A673 (cell line): ENCODE results near the gene WNK1.

ENCODE experiments used
- EZH2 ChIP-seq: fragments of 200-600 bp; sonication (generic); IDR thresholded peaks from 2 replicates; pipeline ENCODE4 v1.6.1; 2017; ENCODE audit warnings: borderline replicate concordance, low read depth, mild to moderate bottlenecking, mixed read lengths, antibody characterized with exemption, low read length; ENCODE audit not compliant: poor library complexity, severe bottlenecking
- TF ChIP-seq, protein P1 (sequence below): fragments of 300-800, 200-600 bp; sonication (generic); conservative IDR thresholded peaks from 2 replicates; pipeline ENCODE4 v1.5.1; 2017; ENCODE audit warnings: low read depth, mild to moderate bottlenecking, antibody characterized with exemption, low read length, moderate library complexity, mixed read lengths

DNA sequence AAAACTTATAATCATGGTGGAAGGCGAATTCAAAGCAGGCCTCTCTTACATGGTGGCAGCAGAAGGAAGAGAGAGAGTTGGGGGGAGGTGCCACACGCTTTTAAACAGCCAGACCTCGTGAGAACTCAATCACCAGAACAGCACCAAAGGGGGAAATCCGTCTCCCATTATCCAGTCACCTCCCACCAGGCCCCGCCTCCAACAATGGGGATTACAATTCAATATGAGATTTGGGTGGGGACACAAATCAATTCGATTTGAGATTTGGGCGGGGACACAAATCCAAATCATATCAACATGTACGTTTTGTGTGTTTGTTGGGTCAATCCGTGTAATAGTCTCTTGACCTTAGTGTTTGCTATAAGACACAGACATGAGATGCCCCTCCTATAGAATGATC is 21.8 kb upstream of the WNK1 start:
- no peak for TF ChIP-seq EZH2
- TF ChIP-seq, protein P1, sequence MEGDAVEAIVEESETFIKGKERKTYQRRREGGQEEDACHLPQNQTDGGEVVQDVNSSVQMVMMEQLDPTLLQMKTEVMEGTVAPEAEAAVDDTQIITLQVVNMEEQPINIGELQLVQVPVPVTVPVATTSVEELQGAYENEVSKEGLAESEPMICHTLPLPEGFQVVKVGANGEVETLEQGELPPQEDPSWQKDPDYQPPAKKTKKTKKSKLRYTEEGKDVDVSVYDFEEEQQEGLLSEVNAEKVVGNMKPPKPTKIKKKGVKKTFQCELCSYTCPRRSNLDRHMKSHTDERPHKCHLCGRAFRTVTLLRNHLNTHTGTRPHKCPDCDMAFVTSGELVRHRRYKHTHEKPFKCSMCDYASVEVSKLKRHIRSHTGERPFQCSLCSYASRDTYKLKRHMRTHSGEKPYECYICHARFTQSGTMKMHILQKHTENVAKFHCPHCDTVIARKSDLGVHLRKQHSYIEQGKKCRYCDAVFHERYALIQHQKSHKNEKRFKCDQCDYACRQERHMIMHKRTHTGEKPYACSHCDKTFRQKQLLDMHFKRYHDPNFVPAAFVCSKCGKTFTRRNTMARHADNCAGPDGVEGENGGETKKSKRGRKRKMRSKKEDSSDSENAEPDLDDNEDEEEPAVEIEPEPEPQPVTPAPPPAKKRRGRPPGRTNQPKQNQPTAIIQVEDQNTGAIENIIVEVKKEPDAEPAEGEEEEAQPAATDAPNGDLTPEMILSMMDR, result no peak
